ENCODE results near the gene IFNAR1. TPM values are rescaled to one million over a fixed set of nuclear protein-coding genes. Genes with fewer than 3 reads are reported as not detected.

Gene IFNAR1
- total and polyA plus RNA-seq, 2 of the 8 experiments (the other 6 are each of a cell fraction or from before 2014, with no cell fraction given), result 3.1 to 17.1 TPM

DNA sequence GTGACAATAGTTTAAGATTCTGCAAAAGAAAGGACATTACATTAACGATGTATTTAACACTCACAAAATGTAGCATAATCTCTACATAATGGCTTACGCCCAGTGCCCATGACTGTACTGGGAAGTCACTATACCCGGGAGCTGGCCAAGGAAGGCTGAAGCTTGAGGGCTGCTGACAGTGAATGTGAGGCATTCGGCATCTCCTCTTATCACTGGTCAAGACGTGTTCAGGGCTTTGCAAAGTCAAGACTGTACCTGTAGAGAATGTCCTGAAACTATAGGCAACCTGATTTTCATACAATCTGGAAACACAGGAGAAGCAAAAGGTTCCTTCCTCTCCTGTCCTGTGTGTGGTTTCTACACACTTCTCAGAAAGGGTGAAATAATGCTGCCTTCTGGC lies 65.7 kb downstream of the IFNAR1 start:
- Histone ChIP-seq H2BK15ac (ENCODE audit: low read length) (no peak overlapping the region), H3K18ac (ENCODE audit: extremely low read depth, low read length) (no peak overlapping the region), H2BK5ac (ENCODE audit: low read depth, low read length) (no peak overlapping the region), H4K5ac (ENCODE audit: insufficient read length, low read depth, low read length) (no peak overlapping the region), H3K14ac (ENCODE audit: insufficient read length) (no peak overlapping the region), H4K20me1 (replicated peaks in 1 of 2; ENCODE audit: control insufficient read depth in 1 of 2, insufficient read depth in 2 of 2, low read length in 2 of 2) (no peaks in the 10 kb centered on the region), H2AFZ (ENCODE audit: low read length) (no peak overlapping the region), H2BK120ac (replicated peaks; ENCODE audit: low read depth, low read length) (no peak overlapping the region), H3K27me3 (replicated peaks in 1 of 4; ENCODE audit: control insufficient read depth in 3 of 4, extremely low read depth in 1 of 4, insufficient read depth in 3 of 4, low read length in 3 of 4) (no peaks in the 10 kb centered on the region; a peak in 1 of 7 replicates), H2AK5ac (ENCODE audit: low read depth, low read length) (no peak overlapping the region), H4K91ac (replicated peaks; ENCODE audit: insufficient read length, low read length) (no peak overlapping the region), H2BK12ac (ENCODE audit: low read depth, low read length) (no peak overlapping the region), H3K9me3 (ENCODE audit: insufficient read depth in 2 of 2, low read depth in 1 of 2, low read length in 1 of 2) (no peaks in the 10 kb centered on the region), H3K4me3 (ENCODE audit: extremely low read depth in 1 of 4, insufficient read depth in 2 of 4, low read depth in 3 of 4, low read length in 4 of 4) (no peak overlapping the region), H3K27ac (ENCODE audit: low read depth, low read length) (no peak overlapping the region), H2BK20ac (ENCODE audit: low read length) (no peak overlapping the region), H3K4ac (replicated peaks; ENCODE audit: insufficient read length, low read depth, low read length) (no peak overlapping the region), H3K36me3 (ENCODE audit: control insufficient read depth in 2 of 4, insufficient read depth in 4 of 4, low read length in 3 of 4) (no peaks in the 10 kb centered on the region), H3K23me2 (ENCODE audit: low read depth, low read length) (no peaks in the 10 kb centered on the region; the same call in 1 of the 2 replicates), H3K79me2 (ENCODE audit: control insufficient read depth in 1 of 2, insufficient read depth in 2 of 2, low read length in 2 of 2) (no peaks in the 10 kb centered on the region), H3K9ac (replicated peaks in 1 of 4; ENCODE audit: extremely low read depth in 1 of 4, low read depth in 3 of 4, low read length in 3 of 4) (no peak overlapping the region), H3K4me2 (ENCODE audit: insufficient read depth in 1 of 2, low read depth in 2 of 2, low read length in 2 of 2) (no peak overlapping the region), H3K23ac (ENCODE audit: insufficient read length) (no peak overlapping the region), H4K8ac (ENCODE audit: extremely low read depth, insufficient read depth, low read length) (no peak overlapping the region), H3K79me1 (ENCODE audit: low read depth, low read length) (no peaks in the 10 kb centered on the region), H3K4me1 (replicated peaks in 1 of 4; ENCODE audit: control insufficient read depth in 3 of 4, insufficient read depth in 4 of 4, low read length in 3 of 4) (0 out of 7 replicates have a peak, but pooled peaks cover 0 to 2% (median 0%) of the 10 kb centered on the region in 4 experiments), H3K56ac (replicated peaks; ENCODE audit: insufficient read length, low read depth, low read length) (no peak overlapping the region)
- POLR2A ChIA-PET (ENCODE audit: partially characterized antibody), result interaction anchor here (1.1 kb wide), 1 partner anchor 12 kb away, joined by 3 read pairs; no protein-coding TSS in a partner anchor
- DNase-seq (ENCODE audit: low read depth in 1 of 2, low spot score in 2 of 2), result no peak
- 92% methylated on average over 5 of the region's 5 CpGs; no CpG with 5 or more reads in 1 of the 2 experiments for WGBS, 2 experiments (ENCODE audit: extremely low coverage in 1 of 2, insufficient coverage in 1 of 2, insufficient read length in 1 of 2, insufficient replicate concordance in 2 of 2, low coverage in 1 of 2, low lambda C conversion rate in 2 of 2, missing lambda C conversion rate in 1 of 2)
- no peak for FAIRE-seq
- CTCF ChIA-PET (ENCODE audit: partially characterized antibody), result interaction anchor here (0.6 to 1.3 kb wide), 2 partner anchors 29 to 158 kb away, joined by 3 to 4 read pairs; no protein-coding TSS in a partner anchor
- TF ChIP-seq TEAD4 (IDR thresholded peaks at IDR 0.05; ENCODE audit: low read depth, low read length), result no peak
- no peak for TF ChIP-seq EGR1 (IDR thresholded peaks at IDR 0.05; ENCODE audit: borderline replicate concordance, low read depth, low read length)
- no peak for TF ChIP-seq RFX5 (IDR thresholded peaks at IDR 0.05; ENCODE audit: borderline replicate concordance, low read depth, low read length)
- no peak for TF ChIP-seq RXRA (IDR thresholded peaks at IDR 0.05; ENCODE audit: insufficient read depth, low read depth, low read length)
